ENCODE results near the gene TRMT13. TPM values are rescaled to one million over a fixed set of nuclear protein-coding genes. Genes with fewer than 3 reads are reported as not detected.

TRMT13 gene
- total RNA-seq, 2 donors from 2014 or later: 3.1 to 3.7 TPM

DNA sequence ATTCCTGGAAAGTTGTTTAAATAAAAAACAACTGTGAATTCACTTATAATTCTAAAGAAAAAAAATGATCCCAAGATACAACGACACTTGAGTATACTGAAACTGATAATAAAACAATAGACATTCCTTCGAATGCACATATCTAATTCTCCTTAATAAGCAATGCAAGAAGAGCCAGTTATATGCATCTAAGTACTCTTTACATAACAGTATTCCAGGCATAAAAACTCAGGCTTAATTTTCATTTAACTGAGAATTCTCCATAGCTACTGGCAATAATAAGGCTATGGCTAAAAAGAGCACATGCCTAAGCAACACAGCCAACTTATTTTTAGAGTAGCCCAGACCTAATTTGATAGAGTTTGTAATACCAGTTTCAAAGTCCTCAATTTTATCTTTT lies 31.4 kb upstream of the TRMT13 start:
- Histone ChIP-seq H3K36me3 (peaks cover 6% of the 10 kb centered on the region), H3K27ac (no peak overlapping the region)

DNA sequence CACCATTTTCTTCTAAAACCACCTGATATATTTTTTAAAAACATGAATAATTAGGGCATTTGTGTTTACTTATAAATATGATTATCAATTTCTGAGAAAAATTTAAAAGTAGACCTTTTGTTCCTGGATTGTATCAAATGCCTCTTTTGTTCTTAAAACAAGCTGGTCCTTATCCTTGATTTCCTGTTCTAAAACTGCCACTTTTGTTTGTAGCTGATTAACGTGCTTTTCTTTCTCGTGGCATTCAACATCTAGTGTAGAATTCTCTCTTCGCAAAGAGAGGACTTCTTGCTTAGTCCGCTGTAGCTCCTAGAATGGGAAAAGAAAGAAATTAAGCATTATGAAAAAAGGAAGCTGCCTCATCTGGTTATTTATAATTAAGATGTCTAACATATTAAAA lies 25.3 kb upstream of the TRMT13 start:
- Histone ChIP-seq H3K4me1 (no peaks in the 10 kb centered on the region), H3K27ac (no peak overlapping the region), H3K9me3 (no peaks in the 10 kb centered on the region), H3K27me3 (no peaks in the 10 kb centered on the region), H3K4me3 (no peak overlapping the region), H3K36me3 (peaks cover 6% of the 10 kb centered on the region)
- TF ChIP-seq, protein P1, sequence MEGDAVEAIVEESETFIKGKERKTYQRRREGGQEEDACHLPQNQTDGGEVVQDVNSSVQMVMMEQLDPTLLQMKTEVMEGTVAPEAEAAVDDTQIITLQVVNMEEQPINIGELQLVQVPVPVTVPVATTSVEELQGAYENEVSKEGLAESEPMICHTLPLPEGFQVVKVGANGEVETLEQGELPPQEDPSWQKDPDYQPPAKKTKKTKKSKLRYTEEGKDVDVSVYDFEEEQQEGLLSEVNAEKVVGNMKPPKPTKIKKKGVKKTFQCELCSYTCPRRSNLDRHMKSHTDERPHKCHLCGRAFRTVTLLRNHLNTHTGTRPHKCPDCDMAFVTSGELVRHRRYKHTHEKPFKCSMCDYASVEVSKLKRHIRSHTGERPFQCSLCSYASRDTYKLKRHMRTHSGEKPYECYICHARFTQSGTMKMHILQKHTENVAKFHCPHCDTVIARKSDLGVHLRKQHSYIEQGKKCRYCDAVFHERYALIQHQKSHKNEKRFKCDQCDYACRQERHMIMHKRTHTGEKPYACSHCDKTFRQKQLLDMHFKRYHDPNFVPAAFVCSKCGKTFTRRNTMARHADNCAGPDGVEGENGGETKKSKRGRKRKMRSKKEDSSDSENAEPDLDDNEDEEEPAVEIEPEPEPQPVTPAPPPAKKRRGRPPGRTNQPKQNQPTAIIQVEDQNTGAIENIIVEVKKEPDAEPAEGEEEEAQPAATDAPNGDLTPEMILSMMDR (IDR thresholded peaks at IDR 0.05): no peak
- no peak for DNase-seq (ENCODE audit: low spot score)

More for the DNA sequence above, 31.4 kb upstream of the TRMT13 start:
- Histone ChIP-seq H3K9me3 (no peaks in the 10 kb centered on the region), H3K27me3 (no peaks in the 10 kb centered on the region), H3K4me1 (peaks cover 0 to 2% of the 10 kb centered on the region in 2 donors), H3K4me3 (no peak overlapping the region)
- TF ChIP-seq, protein P1 (IDR thresholded peaks at IDR 0.05): no peak
- no peak for DNase-seq (ENCODE audit: low spot score)

GRCh38 chr1:100109554-100110066 lies 23.4 kb upstream of the TRMT13 start:
- Histone ChIP-seq H3K4me1 (no peaks in the 10 kb centered on the region), H3K4me3 (no peak overlapping the region), H3K9me3 (no peaks in the 10 kb centered on the region), H3K36me3 (no peaks in the 10 kb centered on the region), H3K27ac (no peak overlapping the region), H3K27me3 (no peaks in the 10 kb centered on the region)
- no peak for DNase-seq (ENCODE audit: low spot score)
- TF ChIP-seq, protein P1 (IDR thresholded peaks at IDR 0.05): no peak

DNA sequence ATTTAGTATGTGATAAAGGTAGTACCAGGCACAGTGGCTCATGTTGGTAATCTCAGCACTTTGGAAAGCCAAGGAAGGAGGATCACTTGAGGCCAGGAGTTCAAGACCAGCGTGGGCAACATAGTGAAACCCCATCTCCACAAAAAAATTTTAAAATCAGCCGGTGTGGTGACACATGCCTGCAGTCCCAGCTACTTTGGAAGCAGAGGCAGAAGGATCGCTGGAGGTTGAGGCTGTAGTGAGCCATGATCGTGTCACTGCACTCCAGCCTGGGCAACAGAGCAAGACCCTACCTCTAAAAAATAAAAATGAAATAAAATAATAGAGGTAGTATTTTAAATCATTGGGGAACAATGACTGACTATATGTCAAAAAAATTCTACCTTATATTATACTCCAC lies 17.4 kb upstream of the TRMT13 start:
- Histone ChIP-seq H3K27ac (no peak overlapping the region), H3K4me1 (no peaks in the 10 kb centered on the region), H3K9me3 (no peaks in the 10 kb centered on the region), H3K36me3 (no peaks in the 10 kb centered on the region), H3K27me3 (no peaks in the 10 kb centered on the region), H3K4me3 (no peak overlapping the region)
- no peak for DNase-seq (ENCODE audit: low spot score)
- TF ChIP-seq, protein P1 (IDR thresholded peaks at IDR 0.05): no peak

- TF ChIP-seq, protein P1 (IDR thresholded peaks at IDR 0.05): no peak
- Histone ChIP-seq H3K4me3 (no peak overlapping the region), H3K36me3 (no peaks in the 10 kb centered on the region), H3K27ac (no peak overlapping the region), H3K27me3 (no peaks in the 10 kb centered on the region), H3K4me1 (no peaks in the 10 kb centered on the region), H3K9me3 (no peaks in the 10 kb centered on the region)
- DNase-seq (ENCODE audit: low spot score): no peak
Observed at GRCh38 chr1:100122177-100122576, 10.8 kb upstream of the TRMT13 start.

- TF ChIP-seq, protein P1 (IDR thresholded peaks at IDR 0.05): no peak
- H3K27me3 ChIP-seq: no peaks in the 10 kb centered on the region
- H3K27ac ChIP-seq: no peak overlapping the region
- no peaks in the 10 kb centered on the region for H3K36me3 ChIP-seq
- no peak for DNase-seq (ENCODE audit: low spot score)
- peaks cover 0 to 6% of the 10 kb centered on the region in 2 donors for H3K4me1 ChIP-seq
- H3K9me3 ChIP-seq: no peaks in the 10 kb centered on the region
- no peak overlapping the region for H3K4me3 ChIP-seq
Observed at GRCh38 chr1:100127226-100127625, 5.7 kb upstream of the TRMT13 start.

All from right atrium auricular region (tissue), 2 donors.